Measurements from ENCODE around the gene ACTN2.

DNA sequence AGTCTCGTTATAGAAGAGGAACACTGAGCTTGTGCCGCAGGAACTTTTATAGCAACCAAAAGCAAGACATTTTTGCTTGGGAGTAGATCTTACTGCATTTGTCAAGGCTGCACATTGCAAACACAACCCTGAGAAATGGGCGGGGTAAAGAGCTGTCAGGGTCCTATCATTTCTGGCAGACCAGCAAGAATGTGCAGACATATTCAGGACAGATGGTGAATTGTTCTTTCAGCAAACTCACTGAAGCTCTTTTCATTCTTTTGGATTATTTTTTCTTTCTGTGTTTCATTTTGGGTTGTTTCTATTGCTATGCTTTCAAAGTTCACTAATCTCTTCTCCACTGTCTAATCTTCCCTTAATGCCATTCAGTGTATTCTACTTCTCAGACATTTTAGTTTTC, 5.1 kb upstream of the ACTN2 start:
- TF ChIP-seq, protein P1, sequence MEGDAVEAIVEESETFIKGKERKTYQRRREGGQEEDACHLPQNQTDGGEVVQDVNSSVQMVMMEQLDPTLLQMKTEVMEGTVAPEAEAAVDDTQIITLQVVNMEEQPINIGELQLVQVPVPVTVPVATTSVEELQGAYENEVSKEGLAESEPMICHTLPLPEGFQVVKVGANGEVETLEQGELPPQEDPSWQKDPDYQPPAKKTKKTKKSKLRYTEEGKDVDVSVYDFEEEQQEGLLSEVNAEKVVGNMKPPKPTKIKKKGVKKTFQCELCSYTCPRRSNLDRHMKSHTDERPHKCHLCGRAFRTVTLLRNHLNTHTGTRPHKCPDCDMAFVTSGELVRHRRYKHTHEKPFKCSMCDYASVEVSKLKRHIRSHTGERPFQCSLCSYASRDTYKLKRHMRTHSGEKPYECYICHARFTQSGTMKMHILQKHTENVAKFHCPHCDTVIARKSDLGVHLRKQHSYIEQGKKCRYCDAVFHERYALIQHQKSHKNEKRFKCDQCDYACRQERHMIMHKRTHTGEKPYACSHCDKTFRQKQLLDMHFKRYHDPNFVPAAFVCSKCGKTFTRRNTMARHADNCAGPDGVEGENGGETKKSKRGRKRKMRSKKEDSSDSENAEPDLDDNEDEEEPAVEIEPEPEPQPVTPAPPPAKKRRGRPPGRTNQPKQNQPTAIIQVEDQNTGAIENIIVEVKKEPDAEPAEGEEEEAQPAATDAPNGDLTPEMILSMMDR (IDR thresholded peaks at IDR 0.05), result no peak
- TF ChIP-seq EP300 (IDR thresholded peaks at IDR 0.05), result no peak

All from tibial nerve (tissue), 4 donors.